ENCODE results near the gene OR13J1. TPM values are rescaled to one million over a fixed set of nuclear protein-coding genes. Genes with fewer than 3 reads are reported as not detected.
A peak's percentile ranks its signal among the peaks of the same experiment; 100 is the strongest.

Gene OR13J1
- total RNA-seq, 1 donor from 2014 or later, result not detected

DNA sequence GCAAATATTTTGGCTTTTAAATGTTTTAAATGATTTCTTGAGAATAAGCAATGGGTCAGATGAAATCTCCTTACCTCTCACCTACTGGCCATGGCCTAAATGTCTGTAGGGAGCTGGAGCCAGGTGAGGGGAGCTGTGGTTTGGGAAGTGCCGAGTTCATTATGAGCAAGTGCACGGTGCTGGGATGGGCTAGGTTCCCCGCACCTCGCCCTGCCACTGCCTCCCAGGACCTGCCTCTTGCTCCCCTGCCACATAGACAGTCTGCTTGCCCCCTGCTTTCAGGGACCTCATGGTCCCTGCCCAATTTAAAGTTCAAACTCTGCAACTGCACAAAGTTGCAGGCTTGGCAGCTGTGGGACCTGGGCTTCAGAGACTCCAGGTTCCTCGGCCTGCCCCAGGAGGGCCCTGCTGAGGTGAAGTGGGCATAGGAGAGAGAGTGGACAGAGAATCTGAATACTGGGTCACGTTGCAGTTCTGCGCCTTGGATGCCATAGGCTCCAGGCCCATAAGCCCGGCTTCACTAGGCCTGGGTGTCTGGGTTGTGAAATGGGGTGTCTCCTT lies 5.4 kb downstream of the OR13J1 start:
- no peak for ATAC-seq
- intact Hi-C loops (cut with micrococcal nuclease), result no loop called here

DNA sequence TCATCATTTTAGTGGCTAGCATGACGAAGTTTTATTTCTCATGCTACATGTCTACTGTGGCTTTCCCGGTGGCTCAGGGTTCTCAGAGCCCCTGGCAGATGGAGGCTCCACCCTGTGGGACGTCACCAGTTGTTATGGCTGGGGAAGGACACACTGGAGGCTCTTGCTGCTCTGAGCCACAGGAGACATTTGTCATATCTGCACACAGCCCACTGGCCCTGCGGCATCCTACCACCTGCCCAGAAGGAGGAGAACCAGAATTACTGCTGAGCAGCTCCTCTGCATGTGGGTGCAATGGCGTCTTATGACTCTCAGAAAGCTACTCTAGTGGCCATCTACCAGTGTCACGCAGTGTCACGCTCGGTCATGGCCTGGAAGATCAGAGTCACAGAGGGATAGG lies 6.6 kb downstream of the OR13J1 start:
- intact Hi-C loops (cut with micrococcal nuclease), result no loop called here
- peak; percentile 43 for ATAC-seq
- DNase-seq, result no peak

More for the DNA sequence above, 5.4 kb downstream of the OR13J1 start:
- no peak for DNase-seq

DNA sequence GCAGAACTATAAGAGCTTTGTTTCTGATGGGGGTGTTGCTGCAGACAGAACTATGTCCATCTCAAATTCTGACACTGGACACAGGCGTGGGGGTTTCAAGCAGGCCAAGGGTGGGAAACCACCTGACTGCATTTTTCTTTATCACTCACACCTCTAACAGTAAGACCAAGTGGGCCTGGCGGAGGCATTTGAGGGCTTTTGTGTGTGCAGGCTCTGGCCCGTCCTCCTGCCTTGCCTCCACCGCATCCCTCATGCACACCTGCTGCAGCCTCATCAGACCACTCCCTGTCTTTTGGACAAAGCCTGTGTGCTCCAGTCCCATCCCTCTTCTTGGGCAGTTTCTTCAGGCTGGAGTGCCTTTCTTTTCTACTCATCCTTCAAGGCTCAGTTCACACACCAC lies 7.9 kb downstream of the OR13J1 start:
- intact Hi-C loops (cut with micrococcal nuclease), result no loop called here
- no peak for ATAC-seq
- no peak for DNase-seq

- intact Hi-C loops (cut with micrococcal nuclease), result no loop called here
- DNase-seq (no peak), ATAC-seq (no peak)
Measured at GRCh38 chr9:35861161-35861897, 8.9 kb downstream of the OR13J1 start.

- DNase-seq, result no peak
- intact Hi-C loops (cut with micrococcal nuclease), result no loop called here
- ATAC-seq, result no peak
Measured at GRCh38 chr9:35859990-35860339, 10.2 kb downstream of the OR13J1 start.

- DNase-seq (no peak), ATAC-seq (peak; percentile 57)
- intact Hi-C loops (cut with micrococcal nuclease), result no loop called here
Measured at GRCh38 chr9:35859310-35859989, 10.8 kb downstream of the OR13J1 start.

- intact Hi-C loops (cut with micrococcal nuclease), result no loop called here
- DNase-seq, result no peak
- ATAC-seq, result no peak
Measured at GRCh38 chr9:35858458-35858857, 11.7 kb downstream of the OR13J1 start.

DNA sequence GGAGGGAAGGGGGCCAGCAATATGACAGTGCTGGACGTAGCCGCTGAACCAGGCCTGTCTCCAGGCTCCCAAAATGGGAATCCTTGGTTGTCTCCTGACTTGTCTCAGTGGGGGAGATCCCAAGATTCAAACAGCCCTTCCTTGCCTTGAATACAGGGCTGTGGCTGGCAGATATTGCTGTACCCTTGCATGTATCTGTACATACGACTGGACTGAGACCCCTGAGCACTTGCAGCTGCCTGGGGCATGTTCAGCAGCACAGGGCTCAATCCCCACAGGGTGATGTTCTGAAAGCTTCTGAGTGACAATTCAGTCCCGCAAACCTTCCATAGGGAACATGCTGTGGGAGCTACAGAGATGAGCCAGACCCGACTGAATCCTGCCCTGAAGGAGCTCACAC lies 13.3 kb downstream of the OR13J1 start:
- intact Hi-C loops (cut with micrococcal nuclease), result no loop called here
- DNase-seq (no peak), ATAC-seq (no peak)

- intact Hi-C loops (cut with micrococcal nuclease), result no loop called here
- ATAC-seq (no peak), DNase-seq (no peak)
Measured at GRCh38 chr9:35856206-35856605, 14.0 kb downstream of the OR13J1 start.

DNA sequence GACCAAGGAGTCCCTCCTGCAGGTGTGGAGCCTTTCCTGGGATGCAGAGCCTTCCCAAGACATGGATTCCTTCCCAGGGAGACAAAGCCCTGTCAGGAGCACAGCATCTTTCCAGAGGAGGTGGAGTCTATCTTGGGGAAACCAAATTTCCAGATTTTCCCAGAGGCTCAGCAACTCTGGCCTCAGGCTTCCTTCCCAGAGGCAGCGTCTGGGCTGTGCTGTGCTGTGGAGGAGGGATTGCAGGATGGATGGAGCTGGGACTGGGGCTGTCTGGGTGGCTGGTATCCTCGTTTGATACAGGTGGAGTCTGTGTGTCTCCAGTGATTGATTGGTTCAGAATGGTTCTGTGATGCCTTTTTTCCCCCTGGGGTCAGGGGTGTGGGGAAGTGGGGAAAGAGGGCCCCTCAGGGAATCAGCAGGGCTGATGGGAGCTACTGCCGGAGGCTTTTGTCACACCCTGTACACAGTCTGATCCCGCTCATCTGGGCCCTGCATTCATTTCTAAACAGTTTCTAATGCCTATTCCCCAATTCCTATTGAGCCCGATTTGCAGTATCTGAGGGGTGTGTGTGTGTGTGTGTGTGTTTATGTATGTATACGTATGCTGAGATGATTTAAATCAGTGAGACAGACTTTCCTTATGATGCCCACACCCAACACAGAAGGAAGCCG lies 16.0 kb downstream of the OR13J1 start:
- DNase-seq, result no peak

GRCh38 chr9:35852876-35853865 lies 17.0 kb downstream of the OR13J1 start:
- DNase-seq, result no peak
- ATAC-seq, result no peak
- intact Hi-C loops (cut with micrococcal nuclease), result no loop called here

More for the DNA sequence above, 16.0 kb downstream of the OR13J1 start:
- ATAC-seq, result no peak
- intact Hi-C loops (cut with micrococcal nuclease), result no loop called here

DNA sequence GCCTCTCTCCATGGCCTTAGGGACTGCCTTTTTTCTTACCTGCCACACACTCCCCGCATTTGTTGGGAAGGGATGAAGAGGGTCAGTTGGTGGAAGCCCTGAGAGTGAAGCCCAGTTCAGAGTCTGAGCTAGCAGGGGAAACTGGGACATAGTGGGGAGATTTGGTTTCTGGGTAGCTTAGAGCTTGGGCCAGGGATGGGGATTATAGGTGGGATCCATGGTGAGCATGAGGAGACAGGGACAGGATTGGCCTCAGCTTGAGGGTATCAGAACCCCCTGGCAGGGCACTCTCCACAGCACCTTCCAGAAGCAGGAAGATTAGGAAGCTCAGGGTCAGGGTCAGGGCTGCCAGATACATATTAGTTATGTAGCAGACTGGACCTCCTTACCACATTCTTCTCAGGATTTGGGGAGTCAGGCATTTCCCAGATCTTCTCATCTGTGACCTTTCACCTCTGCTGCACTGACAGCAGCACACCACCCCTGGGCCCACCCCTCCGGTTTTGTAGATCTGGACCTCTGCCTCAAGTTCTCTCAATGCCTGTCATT lies 17.9 kb downstream of the OR13J1 start:
- DNase-seq (no peak), ATAC-seq (no peak)
- intact Hi-C loops (cut with micrococcal nuclease), result no loop called here

DNA sequence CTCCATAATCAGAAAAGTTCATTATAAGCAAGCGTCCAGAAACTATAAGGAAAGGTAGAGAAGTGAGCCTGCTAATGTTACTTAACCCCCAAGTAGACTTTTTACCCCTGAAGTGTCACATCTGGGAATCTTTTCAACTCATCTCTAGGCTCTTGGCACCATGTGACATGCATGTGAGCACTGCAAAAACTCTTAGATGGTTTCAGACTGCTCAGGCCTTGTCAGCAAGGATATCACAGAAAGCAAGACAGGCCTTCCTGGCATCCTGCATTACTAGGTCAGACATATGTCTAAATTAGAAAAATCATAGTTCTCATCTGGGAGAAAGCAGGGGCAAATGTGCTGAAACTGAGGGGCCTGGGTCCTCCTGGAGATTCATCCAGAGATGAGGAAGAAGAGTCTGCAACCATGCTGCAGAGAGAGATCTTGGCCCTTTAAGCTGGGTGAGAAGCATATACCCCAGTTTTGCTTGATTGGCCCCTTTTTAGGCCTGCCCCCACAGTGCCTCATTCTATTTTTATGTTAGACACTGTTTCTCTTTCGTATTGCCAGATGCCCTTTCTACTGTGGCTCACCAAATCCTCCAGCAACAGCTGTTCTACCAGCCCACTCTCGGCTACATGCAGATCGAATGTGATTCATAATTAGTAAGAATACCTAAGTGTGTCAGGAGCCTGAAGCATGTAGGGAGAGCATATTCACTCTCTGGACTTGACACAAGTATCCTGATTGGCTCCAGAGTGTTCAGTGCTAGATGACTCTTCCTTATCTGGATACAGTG lies 22.2 kb downstream of the OR13J1 start:
- intact Hi-C loops (cut with micrococcal nuclease), result no loop called here
- ATAC-seq (peak; percentile 81), DNase-seq (no peak)

DNA sequence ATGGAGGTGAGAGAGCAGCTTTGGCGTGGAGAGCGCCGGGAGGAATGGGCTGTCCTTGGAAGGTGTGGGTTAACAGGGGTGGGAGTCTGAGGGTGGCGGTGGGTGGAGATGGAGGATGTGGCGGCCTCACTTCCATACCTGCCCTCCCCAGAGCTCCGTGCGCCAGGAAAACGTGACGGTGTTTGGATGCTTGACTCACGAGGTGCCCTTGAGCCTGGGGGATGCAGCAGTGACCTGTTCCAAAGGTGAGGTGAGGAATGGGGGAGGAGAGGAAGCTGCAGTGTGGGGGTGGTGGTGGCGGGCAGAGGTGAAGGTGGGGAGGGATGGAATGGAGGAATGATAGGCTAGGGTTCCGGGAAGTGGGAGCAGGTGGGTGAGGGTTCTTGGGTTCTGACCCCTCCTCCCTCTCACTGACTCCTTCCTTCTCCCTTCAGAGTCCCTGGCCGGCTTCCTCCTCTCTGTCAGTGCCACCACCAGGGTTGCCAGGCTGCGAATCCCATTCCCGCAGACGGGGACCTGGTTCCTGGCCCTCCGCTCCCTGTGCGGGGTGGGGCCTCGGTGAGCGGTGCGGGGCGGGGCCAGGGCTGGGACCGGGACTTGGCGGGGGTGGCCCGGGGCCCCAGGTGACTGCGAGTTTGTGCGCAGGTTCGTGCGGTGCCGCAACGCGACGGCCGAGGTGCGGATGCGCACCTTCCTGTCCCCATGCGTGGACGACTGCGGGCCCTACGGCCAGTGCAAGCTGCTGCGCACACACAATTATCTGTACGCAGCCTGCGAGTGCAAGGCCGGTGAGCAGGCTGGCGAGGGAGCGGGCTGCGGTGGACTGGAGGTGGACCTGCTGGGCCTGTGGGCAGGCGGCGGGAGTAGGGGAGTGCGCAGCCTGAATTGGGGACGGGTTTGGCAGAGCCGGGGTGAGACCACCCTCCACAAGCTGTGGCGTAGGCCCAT lies 24.1 kb downstream of the OR13J1 start:
- DNase-seq, result peak; percentile 35
- no peak for ATAC-seq
- intact Hi-C loops (cut with micrococcal nuclease), result no loop called here

DNA sequence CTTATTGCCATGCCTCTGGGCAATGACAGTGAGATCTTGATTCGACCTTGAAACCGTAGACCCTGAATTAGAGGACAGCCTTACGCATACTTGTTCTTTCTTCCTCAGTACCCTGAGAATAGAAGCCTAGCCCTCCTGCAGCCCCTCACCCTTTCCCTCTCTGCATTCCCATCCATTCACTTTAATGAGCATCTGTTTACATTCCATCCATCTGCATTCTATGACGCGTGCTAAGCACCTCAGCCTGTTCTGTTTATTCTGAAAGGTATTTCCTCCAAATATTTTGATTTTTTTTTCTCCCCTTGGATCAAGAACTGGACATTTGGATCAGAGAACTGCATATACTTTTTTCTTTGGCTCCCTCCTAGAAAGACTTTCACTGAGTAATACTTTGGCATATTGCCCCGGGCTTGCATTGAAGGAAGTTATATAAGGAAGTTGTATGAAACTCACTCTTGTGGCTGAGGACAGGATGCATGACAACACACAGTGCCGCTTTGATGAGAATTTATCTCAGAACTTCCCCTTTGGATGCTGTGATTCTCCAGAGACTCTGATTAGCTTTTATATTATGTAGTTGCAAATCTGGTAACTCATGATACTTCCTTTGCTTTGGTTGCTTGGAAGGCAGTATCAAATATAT lies 25.5 kb downstream of the OR13J1 start:
- ATAC-seq, result peak; percentile 71
- DNase-seq, result no peak
- intact Hi-C loops (cut with micrococcal nuclease), result no loop called here

GRCh38 chr9:35842795-35843194 lies 27.4 kb downstream of the OR13J1 start:
- ATAC-seq (no peak), DNase-seq (no peak)
- intact Hi-C loops (cut with micrococcal nuclease), result no loop called here

Measured in left ventricle myocardium superior (tissue), 1 donor.